Activated B cell treated with CpG ODN at 0.5 μM for 24 hours (primary cell): ENCODE results near the gene HS2ST1. TPM values are rescaled to one million over a fixed set of nuclear protein-coding genes. Genes with fewer than 3 reads are reported as not detected.
"Not testable (repeated sequence)": the region's sequence is repeated elsewhere in the genome, so short reads cannot be mapped to it uniquely, and the experiment has no call there.

Experiments
- ATAC-seq: fragments of 200-7000 bp; cut with Tn5 transposase; one replicate; pipeline ENCODE4 v1.10.0; 2021; ENCODE audit warnings: low read depth, mild to moderate bottlenecking, moderate library complexity
- CTCF ChIA-PET: fragments of 350-600 bp; sonication (Branson Sonifier 250); formaldehyde crosslinking; loops from one replicate; lab custom pipeline; 2021; ENCODE audit warnings: antibody characterized with exemption; lab: Charles Lee
- POLR2A ChIA-PET: fragments of 350-600 bp; sonication (Branson Sonifier 250); formaldehyde crosslinking; loops from one replicate; lab custom pipeline; 2021; ENCODE audit warnings: antibody characterized with exemption; lab: Charles Lee
- DNase-seq: peaks from one replicate; pipeline ENCODE4 v3.0.0; 2022
- H3K27ac Mint-ChIP-seq: one replicate; pipeline ENCODE4 v1.8.0; 2020; ENCODE audit warnings: mixed read lengths
- H3K27me3 Mint-ChIP-seq: one replicate; pipeline ENCODE4 v1.8.0; 2021; ENCODE audit warnings: mixed read lengths
- H3K36me3 Mint-ChIP-seq: one replicate; pipeline ENCODE4 v1.8.0; 2021; ENCODE audit warnings: low read depth, mixed read lengths
- H3K4me1 Mint-ChIP-seq: one replicate; pipeline ENCODE4 v1.8.0; 2021; ENCODE audit warnings: mixed read lengths
- H3K4me3 Mint-ChIP-seq: one replicate; pipeline ENCODE4 v1.8.0; 2020; ENCODE audit warnings: mild to moderate bottlenecking, mixed read lengths
- H3K9me3 Mint-ChIP-seq: one replicate; pipeline ENCODE4 v1.8.0; 2020; ENCODE audit warnings: mixed read lengths
- intact Hi-C: fragments of 100-400 bp; cut with micrococcal nuclease; formaldehyde crosslinking; loops from one replicate; pipeline ENCODE4 v1.15.1; 2024
- total RNA-seq: library from RNA; stranded (reverse); gene quantifications from 2 replicates; pipeline ENCODE4 v1.2.3, GENCODE V29; 2022
- TF ChIP-seq, protein P1 (sequence below): fragments of 200-600 bp; IDR thresholded peaks from one replicate; pipeline ENCODE4 v1.8.0; 2022; ENCODE audit warnings: antibody characterized with exemption, mild to moderate bottlenecking

The HS2ST1 gene
- 17.3 and 24.2 TPM in 2 replicates for total RNA-seq

DNA sequence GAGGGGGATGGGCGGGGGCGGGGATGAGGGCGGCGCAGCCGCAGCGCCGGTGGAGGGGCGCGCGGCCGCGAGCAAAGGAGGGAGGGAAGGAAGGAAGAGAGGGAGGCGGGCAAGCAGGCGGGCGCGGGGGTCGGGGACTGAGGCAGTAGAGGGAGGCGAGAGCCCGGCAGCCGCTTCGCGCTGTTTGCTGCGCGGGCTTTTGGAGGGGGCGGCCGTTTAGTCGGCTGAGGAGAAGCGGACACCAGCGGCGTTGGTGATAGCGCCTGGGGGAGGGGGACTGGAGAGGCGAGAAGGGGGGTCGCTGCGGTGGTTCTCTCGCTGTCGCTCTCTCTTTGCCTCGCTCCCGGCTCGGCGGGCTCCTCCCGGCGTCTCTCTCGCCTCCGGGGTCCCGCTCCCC is at the start of gene HS2ST1:
Gene HS2ST1 (plus strand): TSS at position 35 of the 397 bp plus-strand sequence.
- POLR2A ChIA-PET: interaction anchor here (0.6 to 3.8 kb wide), 33 partner anchors 10 to 1769 kb away, joined by 3 to 49 read pairs (median 6); partner anchors contain the start of genes LMO4, ODF2L, PKN2 and SH3GLB1
- no peak within 1 kb of the TSS for H3K27ac Mint-ChIP-seq
- ATAC-seq: no peak

DNA sequence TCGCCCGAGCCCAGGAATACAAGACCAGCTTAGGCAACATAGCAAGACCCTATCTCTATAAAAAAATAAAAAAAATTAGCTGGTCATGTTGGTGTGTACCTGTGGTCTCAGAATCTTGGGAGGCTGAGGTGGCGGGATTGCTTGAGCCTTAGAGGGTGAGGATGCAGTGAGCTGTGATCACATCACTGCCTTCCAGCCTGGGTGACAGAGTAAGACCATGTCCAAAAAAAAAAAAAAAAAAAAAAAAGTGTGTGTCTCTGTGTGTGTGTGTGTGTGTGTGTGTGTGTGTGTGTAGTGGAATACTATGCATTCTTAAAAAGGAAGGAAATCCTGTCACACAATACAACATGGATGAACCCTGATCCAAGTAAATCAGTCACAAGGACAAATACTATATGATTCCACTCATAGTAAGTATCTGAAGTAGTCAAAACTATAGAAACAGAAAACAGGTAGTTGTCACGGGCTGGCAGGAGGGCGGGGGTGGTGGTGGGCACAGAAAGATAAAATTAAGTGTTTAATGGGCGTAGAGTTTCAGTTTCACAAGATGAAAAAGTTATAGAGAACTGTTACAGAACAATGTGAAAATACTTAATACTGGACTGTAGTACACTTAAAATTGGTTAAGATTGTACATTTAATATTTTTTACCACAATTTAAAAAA is 48.3 kb upstream of the HS2ST1 start:
- TF ChIP-seq, protein P1, sequence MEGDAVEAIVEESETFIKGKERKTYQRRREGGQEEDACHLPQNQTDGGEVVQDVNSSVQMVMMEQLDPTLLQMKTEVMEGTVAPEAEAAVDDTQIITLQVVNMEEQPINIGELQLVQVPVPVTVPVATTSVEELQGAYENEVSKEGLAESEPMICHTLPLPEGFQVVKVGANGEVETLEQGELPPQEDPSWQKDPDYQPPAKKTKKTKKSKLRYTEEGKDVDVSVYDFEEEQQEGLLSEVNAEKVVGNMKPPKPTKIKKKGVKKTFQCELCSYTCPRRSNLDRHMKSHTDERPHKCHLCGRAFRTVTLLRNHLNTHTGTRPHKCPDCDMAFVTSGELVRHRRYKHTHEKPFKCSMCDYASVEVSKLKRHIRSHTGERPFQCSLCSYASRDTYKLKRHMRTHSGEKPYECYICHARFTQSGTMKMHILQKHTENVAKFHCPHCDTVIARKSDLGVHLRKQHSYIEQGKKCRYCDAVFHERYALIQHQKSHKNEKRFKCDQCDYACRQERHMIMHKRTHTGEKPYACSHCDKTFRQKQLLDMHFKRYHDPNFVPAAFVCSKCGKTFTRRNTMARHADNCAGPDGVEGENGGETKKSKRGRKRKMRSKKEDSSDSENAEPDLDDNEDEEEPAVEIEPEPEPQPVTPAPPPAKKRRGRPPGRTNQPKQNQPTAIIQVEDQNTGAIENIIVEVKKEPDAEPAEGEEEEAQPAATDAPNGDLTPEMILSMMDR: no peak
- intact Hi-C loops: loop anchor here (1.0 to 5.0 kb wide), 4 partner anchors 8 to 249 kb away; partner anchors contain the start of genes HS2ST1, SELENOF and SH3GLB1
- CTCF ChIA-PET: no interaction called here
- H3K27ac Mint-ChIP-seq: peak overlapping the region; percentile 87
- peak overlapping the region; percentile 65 for H3K4me3 Mint-ChIP-seq
- ATAC-seq: peak; percentile 87
- no peaks in the 10 kb centered on the region for H3K27me3 Mint-ChIP-seq
- H3K36me3 Mint-ChIP-seq: peaks cover 40% of the 10 kb centered on the region
- peaks cover 48% of the 10 kb centered on the region for H3K4me1 Mint-ChIP-seq
- POLR2A ChIA-PET: interaction anchor here (0.7 to 1.1 kb wide), 2 partner anchors 47 to 1818 kb away, joined by 14 to 24 read pairs; partner anchors contain the start of genes HS2ST1 and SELENOF
- H3K9me3 Mint-ChIP-seq: no peaks in the 10 kb centered on the region
- no peak for DNase-seq

More for the DNA sequence above, at the start of gene HS2ST1:
- Mint-ChIP-seq H3K36me3 (peaks cover 29% of the 10 kb centered on the region), H3K4me1 (peaks cover 39% of the 10 kb centered on the region), H3K27me3 (no peaks in the 10 kb centered on the region), H3K9me3 (no peaks in the 10 kb centered on the region), H3K4me3 (no peak within 1 kb of the TSS)
- DNase-seq: no peak
- CTCF ChIA-PET: interaction anchor here (1.0 to 3.1 kb wide), 3 partner anchors 50 to 169 kb away, joined by 4 to 20 read pairs (median 10); no protein-coding TSS in a partner anchor
- TF ChIP-seq, protein P1: no peak
- intact Hi-C loops: loop anchor here (1.0 to 2.0 kb wide), 11 partner anchors 48 to 1976 kb away; partner anchors contain the start of genes GTF2B, LMO4, ODF2L and PKN2

DNA sequence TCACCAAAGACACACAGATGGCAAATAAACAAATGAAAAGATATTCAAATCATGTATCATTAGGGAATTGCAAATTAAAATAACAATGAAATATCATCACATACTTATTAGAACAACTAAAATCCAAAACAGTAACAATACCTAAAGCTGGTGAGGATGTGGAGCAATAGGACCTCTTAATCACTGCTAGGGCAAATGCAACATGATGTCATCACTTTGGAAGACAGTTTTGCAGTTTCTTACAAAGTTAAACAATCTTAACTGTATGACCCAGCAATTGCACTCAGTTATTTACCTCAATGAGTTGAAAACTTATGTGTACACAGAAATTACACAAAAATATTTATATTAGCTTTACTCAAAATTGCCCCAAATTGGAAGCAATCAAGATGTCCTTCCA is 47.8 kb upstream of the HS2ST1 start:
- H3K4me3 Mint-ChIP-seq: peak overlapping the region; percentile 65
- peak overlapping the region; percentile 87 for H3K27ac Mint-ChIP-seq
- no peaks in the 10 kb centered on the region for H3K27me3 Mint-ChIP-seq
- H3K36me3 Mint-ChIP-seq: peaks cover 35% of the 10 kb centered on the region
- POLR2A ChIA-PET: no interaction called here
- ATAC-seq: peak; percentile 5
- TF ChIP-seq, protein P1: no peak
- H3K9me3 Mint-ChIP-seq: no peaks in the 10 kb centered on the region
- CTCF ChIA-PET: no interaction called here
- DNase-seq: no peak
- intact Hi-C loops: loop anchor here (1.0 to 5.0 kb wide), 4 partner anchors 8 to 250 kb away; partner anchors contain the start of genes HS2ST1, SELENOF and SH3GLB1
- H3K4me1 Mint-ChIP-seq: peaks cover 44% of the 10 kb centered on the region

DNA sequence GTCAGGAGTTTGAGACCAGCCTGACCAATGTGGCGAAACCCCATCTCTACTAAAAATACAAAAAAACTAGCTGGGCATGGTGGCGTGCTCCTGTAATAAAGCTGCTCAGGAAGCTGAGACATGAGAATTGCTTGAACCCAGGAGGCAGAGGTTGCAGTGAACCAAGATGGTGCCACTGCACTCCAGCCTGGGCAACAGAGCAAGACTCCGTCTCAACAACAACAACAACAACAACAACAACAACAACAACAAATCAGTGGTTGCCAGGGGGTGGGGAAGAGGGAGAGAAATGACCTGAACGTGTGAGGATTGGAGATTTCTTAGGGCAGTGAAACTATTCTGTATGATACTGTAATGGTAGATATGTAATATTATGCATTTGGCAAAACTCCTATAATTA is 47.2 kb upstream of the HS2ST1 start:
- Mint-ChIP-seq H3K27ac (peak overlapping the region; percentile 62), H3K36me3 (peaks cover 31% of the 10 kb centered on the region), H3K4me1 (peaks cover 44% of the 10 kb centered on the region)
- ATAC-seq, DNase-seq, H3K4me3 Mint-ChIP-seq, H3K27me3 Mint-ChIP-seq, H3K9me3 Mint-ChIP-seq, CTCF ChIA-PET: not testable (repeated sequence)
- intact Hi-C loops: loop anchor here (2.0 to 5.0 kb wide), 2 partner anchors 165 to 250 kb away; partner anchors contain the start of gene SH3GLB1
- POLR2A ChIA-PET: interaction anchor here (0.6 kb wide), 1 partner anchor 26 kb away, joined by 5 read pairs; no protein-coding TSS in a partner anchor

DNA sequence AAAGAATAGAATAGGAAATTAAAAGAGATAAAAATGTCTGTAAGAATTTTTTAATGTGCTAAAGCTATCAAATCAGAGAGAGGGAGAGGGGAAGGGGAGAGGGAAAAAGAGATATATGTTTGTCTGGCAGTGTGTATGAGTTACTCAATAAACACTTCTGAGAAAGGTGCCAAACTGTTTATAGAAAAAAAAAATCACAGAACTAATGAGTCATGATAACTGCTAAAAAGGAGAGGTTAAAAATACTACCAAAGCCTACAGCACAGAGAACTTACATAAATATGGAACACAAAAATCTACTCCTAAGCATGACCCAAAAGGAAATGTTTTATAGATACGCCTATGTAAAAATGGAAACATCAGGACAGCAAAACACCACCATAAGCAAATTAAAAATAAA is 46.0 kb upstream of the HS2ST1 start:
- H3K27ac Mint-ChIP-seq: peak overlapping the region; percentile 27
- POLR2A ChIA-PET: interaction anchor here (0.6 kb wide), 2 partner anchors 46 to 47 kb away, joined by 3 read pairs; partner anchors contain the start of genes HS2ST1 and SELENOF
- H3K27me3 Mint-ChIP-seq: no peaks in the 10 kb centered on the region
- TF ChIP-seq, protein P1: no peak
- DNase-seq (no peak), ATAC-seq (no peak)
- no peak overlapping the region for H3K4me3 Mint-ChIP-seq
- intact Hi-C loops: loop anchor here (2.0 to 5.0 kb wide), 2 partner anchors 16 to 166 kb away; partner anchors contain the start of gene SH3GLB1
- H3K36me3 Mint-ChIP-seq: peaks cover 27% of the 10 kb centered on the region
- H3K9me3 Mint-ChIP-seq: no peaks in the 10 kb centered on the region
- CTCF ChIA-PET: no interaction called here
- peaks cover 44% of the 10 kb centered on the region for H3K4me1 Mint-ChIP-seq
